Spinal cord (tissue), 10 donors: ENCODE data around the gene GAS6. TPM values are rescaled to one million over a fixed set of nuclear protein-coding genes. Genes with fewer than 3 reads are reported as not detected.

ENCODE experiments used
- DNase-seq, 6 donors: peaks; one replicate each; pipeline versions ENCODE4 v3.0.0 to v3.0.0-alpha.2; 2013 to 2015; ENCODE audit warnings: low spot score in 6 of 6, low read depth in 4 of 6
- H3K27ac ChIP-seq: one replicate; pipeline ENCODE4 v1.5.1; 2013; ENCODE audit warnings: low read depth, low read length, control low read depth
- H3K27me3 ChIP-seq: one replicate; pipeline ENCODE4 v1.6.1; 2013; ENCODE audit warnings: low read length; ENCODE audit not compliant: control insufficient read depth, insufficient read depth
- H3K36me3 ChIP-seq: one replicate; pipeline ENCODE4 v1.6.1; 2013; ENCODE audit warnings: low read length; ENCODE audit not compliant: control insufficient read depth, insufficient read depth
- H3K4me1 ChIP-seq: one replicate; pipeline ENCODE4 v1.6.1; 2013; ENCODE audit warnings: low read length; ENCODE audit not compliant: control insufficient read depth, insufficient read depth
- H3K4me3 ChIP-seq: one replicate; pipeline ENCODE4 v1.5.1; 2013; ENCODE audit warnings: low read depth, low read length, control low read depth
- H3K9me3 ChIP-seq: one replicate; pipeline ENCODE4 v1.6.1; 2013; ENCODE audit warnings: low read length; ENCODE audit not compliant: control insufficient read depth, insufficient read depth
- WGBS: methylation state at CpG from one replicate; pipeline ENCODE4 v1.1.5; 2013; ENCODE audit warnings: missing lambda C conversion rate; ENCODE audit not compliant: insufficient coverage; 5-methylcytosine and 5-hydroxymethylcytosine counted together
- polyA plus RNA-seq, 2 donors: library from polyadenylated mRNA; unstranded; fragments of 120-200 nt; gene quantifications; one replicate each; pipeline ENCODE4 v1.2.1, GENCODE V29; 2013; ENCODE audit not compliant: insufficient read length in 2 of 2
- total RNA-seq, 2 donors: library from RNA; depleted of rRNA in 1 of 2; stranded (reverse); fragments of 120-200 nt in 1 of 2; fragments of >200 nt in 1 of 2; gene quantifications; one replicate each; pipeline versions ENCODE4 v1.2.3 to v1.2.4, GENCODE V29; 2013 to 2014
- donor health status: healthy.

GAS6 gene
- total and polyA plus RNA-seq, 4 donors: 41.4 to 81.4 (median 65.2) TPM

GRCh38 chr13:113889467-113889866 lies 25.6 kb upstream of the GAS6 start:
- no CpG with 5 or more reads among the region's 4 CpGs for WGBS

GRCh38 chr13:113888701-113889330 lies 24.9 kb upstream of the GAS6 start:
- Histone ChIP-seq H3K27me3 (no peaks in the 10 kb centered on the region), H3K9me3 (no peaks in the 10 kb centered on the region), H3K27ac (no peak overlapping the region), H3K36me3 (no peaks in the 10 kb centered on the region), H3K4me1 (no peaks in the 10 kb centered on the region), H3K4me3 (no peak overlapping the region)
- no peak for DNase-seq
- 100% methylated on average over 1 of the region's 4 CpGs for WGBS

More at GRCh38 chr13:113889467-113889866, 25.6 kb upstream of the GAS6 start:
- DNase-seq: no peak
- Histone ChIP-seq H3K27ac (no peak overlapping the region), H3K4me3 (no peak overlapping the region), H3K9me3 (no peaks in the 10 kb centered on the region), H3K36me3 (no peaks in the 10 kb centered on the region), H3K4me1 (no peaks in the 10 kb centered on the region), H3K27me3 (no peaks in the 10 kb centered on the region)

- Histone ChIP-seq H3K27ac (no peak overlapping the region), H3K4me1 (no peaks in the 10 kb centered on the region), H3K4me3 (no peak overlapping the region), H3K9me3 (no peaks in the 10 kb centered on the region), H3K27me3 (no peaks in the 10 kb centered on the region), H3K36me3 (no peaks in the 10 kb centered on the region)
- DNase-seq: peak in 1 of 6 donors; percentile 63
- no CpG with 5 or more reads among the region's 1 CpG for WGBS
Observed at GRCh38 chr13:113887700-113888201, 23.9 kb upstream of the GAS6 start.

- Histone ChIP-seq H3K27ac (no peak overlapping the region), H3K9me3 (no peaks in the 10 kb centered on the region), H3K4me1 (peaks cover 6% of the 10 kb centered on the region), H3K27me3 (no peaks in the 10 kb centered on the region), H3K4me3 (no peak overlapping the region), H3K36me3 (no peaks in the 10 kb centered on the region)
- DNase-seq: no peak
- 87% methylated on average over 14 of the region's 14 CpGs for WGBS
Observed at GRCh38 chr13:113886561-113887112, 22.8 kb upstream of the GAS6 start.

GRCh38 chr13:113884821-113885220 lies 20.9 kb upstream of the GAS6 start:
- no peak overlapping the region for H3K27ac ChIP-seq
- H3K4me1 ChIP-seq: peaks cover 17% of the 10 kb centered on the region
- H3K9me3 ChIP-seq: no peaks in the 10 kb centered on the region
- H3K27me3 ChIP-seq: no peaks in the 10 kb centered on the region
- H3K4me3 ChIP-seq: no peak overlapping the region
- DNase-seq: no peak
- 94% methylated on average over 3 of the region's 7 CpGs for WGBS
- H3K36me3 ChIP-seq: no peaks in the 10 kb centered on the region

- Histone ChIP-seq H3K4me1 (peaks cover 20% of the 10 kb centered on the region), H3K27me3 (no peaks in the 10 kb centered on the region), H3K9me3 (no peaks in the 10 kb centered on the region), H3K27ac (no peak overlapping the region), H3K36me3 (no peaks in the 10 kb centered on the region), H3K4me3 (no peak overlapping the region)
- 91% methylated on average over 40 of the region's 51 CpGs for whole genome bisulfite sequencing
- no peak for DNase-seq
Observed at GRCh38 chr13:113883921-113884804, 20.3 kb upstream of the GAS6 start.

- H3K27ac ChIP-seq: no peak overlapping the region
- H3K9me3 ChIP-seq: no peaks in the 10 kb centered on the region
- no peak for DNase-seq
- 96% methylated on average over 50 of the region's 50 CpGs for WGBS
- H3K4me3 ChIP-seq: no peak overlapping the region
- no peaks in the 10 kb centered on the region for H3K27me3 ChIP-seq
- no peaks in the 10 kb centered on the region for H3K36me3 ChIP-seq
- peaks cover 24% of the 10 kb centered on the region for H3K4me1 ChIP-seq
Observed at GRCh38 chr13:113883314-113883811, 19.5 kb upstream of the GAS6 start.

GRCh38 chr13:113882716-113883115 lies 18.8 kb upstream of the GAS6 start:
- no peaks in the 10 kb centered on the region for H3K27me3 ChIP-seq
- 96% methylated on average over 18 of the region's 20 CpGs for WGBS
- no peak overlapping the region for H3K27ac ChIP-seq
- no peaks in the 10 kb centered on the region for H3K9me3 ChIP-seq
- H3K4me3 ChIP-seq: no peak overlapping the region
- no peaks in the 10 kb centered on the region for H3K36me3 ChIP-seq
- peaks cover 24% of the 10 kb centered on the region for H3K4me1 ChIP-seq
- no peak for DNase-seq

GRCh38 chr13:113882267-113882630 lies 18.4 kb upstream of the GAS6 start:
- no peaks in the 10 kb centered on the region for H3K27me3 ChIP-seq
- 58% methylated on average over 8 of the region's 8 CpGs for WGBS
- H3K27ac ChIP-seq: no peak overlapping the region
- DNase-seq: no peak
- no peak overlapping the region for H3K4me3 ChIP-seq
- H3K36me3 ChIP-seq: no peaks in the 10 kb centered on the region
- H3K9me3 ChIP-seq: no peaks in the 10 kb centered on the region
- H3K4me1 ChIP-seq: peaks cover 24% of the 10 kb centered on the region
